HG02981 (cell line): ENCODE data around the gene SLC26A2.

Experiments
- ATAC-seq: cut with Tn5 transposase; IDR thresholded peaks from one replicate; pipeline ENCODE4 v1.9.1; 2021; ENCODE audit warnings: mild to moderate bottlenecking, moderate library complexity; ENCODE audit not compliant: unreplicated experiment

The SLC26A2 gene

DNA sequence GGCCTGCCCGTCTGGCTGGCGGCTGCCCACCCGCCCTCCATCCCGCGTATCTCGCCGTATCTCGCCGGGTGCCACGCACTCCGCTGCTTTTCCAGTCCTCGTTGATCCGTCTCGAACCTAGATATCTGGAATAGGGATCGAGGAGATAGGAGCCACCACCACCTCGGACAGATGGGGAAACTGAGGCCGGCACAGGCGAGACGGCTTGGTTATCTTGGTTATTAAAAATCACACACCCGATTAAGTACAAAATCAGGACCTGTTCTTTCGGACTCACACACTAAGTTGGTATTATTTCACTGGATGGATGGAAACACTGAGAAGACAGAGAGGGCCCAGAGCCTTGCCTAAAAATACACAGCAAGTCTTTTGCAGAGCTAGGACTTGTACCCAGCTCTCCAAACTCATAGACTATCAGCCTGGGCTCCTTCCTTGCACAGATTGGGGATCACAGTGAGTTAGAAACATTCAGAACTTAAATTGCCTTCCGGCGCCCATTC lies 678 bp downstream of the SLC26A2 start:
- no peak for ATAC-seq

GRCh38 chr5:149961957-149962409 lies 1.4 kb downstream of the SLC26A2 start:
- ATAC-seq, result no peak

GRCh38 chr5:149962601-149963300 lies 2.2 kb downstream of the SLC26A2 start:
- no peak for ATAC-seq

- ATAC-seq, result no peak
Observed at GRCh38 chr5:149963729-149964128, 3.2 kb downstream of the SLC26A2 start.

DNA sequence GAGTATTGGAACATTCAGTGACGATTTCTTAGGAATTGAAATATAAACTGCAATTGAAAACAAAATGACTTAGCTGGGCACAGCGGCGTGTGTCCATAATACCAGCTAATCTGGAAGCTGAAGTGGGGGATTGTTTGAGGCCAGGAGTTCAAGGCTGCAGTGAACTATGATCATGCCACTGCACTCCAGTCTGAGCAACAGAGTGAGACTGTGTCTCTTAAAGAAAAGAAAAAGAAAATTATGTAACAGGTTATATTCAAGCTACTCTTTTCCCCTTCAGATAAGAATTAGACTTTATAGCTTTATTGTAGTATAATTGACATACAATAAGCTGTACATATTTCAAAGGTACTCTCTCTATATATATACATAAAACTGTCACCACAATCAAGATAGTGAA lies 6.4 kb downstream of the SLC26A2 start:
- ATAC-seq, result no peak

DNA sequence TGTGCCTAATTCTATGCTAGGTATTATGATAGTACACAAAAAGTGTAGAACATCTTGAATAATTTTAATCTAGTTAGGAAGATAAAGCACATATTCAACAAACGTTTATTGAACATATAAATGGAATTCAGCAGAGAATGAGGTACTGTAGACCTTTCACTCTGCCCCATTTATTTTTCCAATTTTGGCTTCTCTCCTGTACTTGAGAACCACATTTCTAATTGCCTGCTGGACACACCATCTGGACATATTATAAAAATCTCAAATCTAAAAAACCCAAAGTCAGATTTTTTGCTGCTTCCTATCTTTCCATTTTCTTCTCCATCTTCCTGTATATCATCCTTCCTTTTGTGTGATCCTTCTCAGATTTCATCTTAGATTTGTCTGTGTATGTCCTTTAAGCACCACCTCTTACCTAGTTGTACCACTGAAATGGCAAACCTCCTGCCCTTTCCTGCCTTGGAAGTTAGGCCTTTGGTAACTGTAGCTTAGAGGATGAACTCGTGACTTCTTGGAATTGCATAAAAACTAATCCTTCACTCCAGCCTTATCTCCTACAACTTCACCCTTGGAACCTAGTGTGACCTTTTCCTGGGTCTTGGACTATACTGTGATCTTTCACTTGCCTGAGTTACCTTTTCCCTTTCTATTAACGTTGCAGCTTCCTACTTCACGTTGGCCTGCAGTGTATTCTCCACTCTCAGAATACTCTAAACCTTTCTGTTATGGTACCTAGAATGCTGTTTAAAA lies 8.8 kb downstream of the SLC26A2 start:
- ATAC-seq, result no peak

GRCh38 chr5:149975409-149975808 lies 14.9 kb downstream of the SLC26A2 start:
- no peak for ATAC-seq

DNA sequence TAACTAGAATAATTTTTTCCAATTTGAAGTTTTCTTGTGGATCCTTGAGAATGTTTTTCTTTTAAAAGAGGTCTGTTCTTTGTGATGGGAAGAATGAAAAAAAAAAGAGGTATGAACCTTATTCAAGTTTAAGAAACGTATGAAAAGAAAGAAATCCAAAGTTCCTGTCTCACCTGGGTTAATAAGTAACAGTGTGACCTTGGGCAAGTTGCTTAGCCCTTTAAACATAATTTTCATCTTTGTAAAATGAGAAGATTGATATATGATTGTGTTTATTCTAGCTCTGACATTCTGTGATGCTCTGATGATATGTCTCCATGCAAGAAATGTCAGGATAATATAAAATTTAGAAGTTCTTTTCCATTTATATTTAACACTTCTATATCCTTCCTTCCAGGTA lies 19.3 kb downstream of the SLC26A2 start:
- no peak for ATAC-seq

DNA sequence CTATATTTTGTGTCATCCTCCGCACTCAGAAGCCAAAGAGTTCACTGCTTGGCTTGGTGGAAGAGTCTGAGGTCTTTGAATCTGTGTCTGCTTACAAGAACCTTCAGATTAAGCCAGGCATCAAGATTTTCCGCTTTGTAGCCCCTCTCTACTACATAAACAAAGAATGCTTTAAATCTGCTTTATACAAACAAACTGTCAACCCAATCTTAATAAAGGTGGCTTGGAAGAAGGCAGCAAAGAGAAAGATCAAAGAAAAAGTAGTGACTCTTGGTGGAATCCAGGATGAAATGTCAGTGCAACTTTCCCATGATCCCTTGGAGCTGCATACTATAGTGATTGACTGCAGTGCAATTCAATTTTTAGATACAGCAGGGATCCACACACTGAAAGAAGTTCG lies 20.6 kb downstream of the SLC26A2 start:
- ATAC-seq, result no peak

DNA sequence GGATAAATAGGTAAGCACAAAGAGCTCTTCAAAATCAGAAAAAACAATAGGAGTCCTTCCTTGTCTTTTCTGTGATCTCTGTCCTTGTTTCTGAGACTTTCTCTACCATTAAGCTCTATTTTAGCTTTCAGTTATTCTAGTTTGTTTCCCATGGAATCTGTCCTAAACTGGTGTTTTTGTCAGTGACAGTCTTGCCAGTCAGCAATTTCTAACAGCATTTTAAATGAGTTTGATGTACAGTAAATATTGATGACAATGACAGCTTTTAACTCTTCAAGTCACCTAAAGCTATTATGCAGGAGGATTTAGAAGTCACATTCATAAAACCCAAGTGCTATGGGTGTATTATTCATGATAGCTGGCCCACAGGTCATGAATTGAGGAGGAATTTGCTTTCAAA lies 21.9 kb downstream of the SLC26A2 start:
- no peak for ATAC-seq

DNA sequence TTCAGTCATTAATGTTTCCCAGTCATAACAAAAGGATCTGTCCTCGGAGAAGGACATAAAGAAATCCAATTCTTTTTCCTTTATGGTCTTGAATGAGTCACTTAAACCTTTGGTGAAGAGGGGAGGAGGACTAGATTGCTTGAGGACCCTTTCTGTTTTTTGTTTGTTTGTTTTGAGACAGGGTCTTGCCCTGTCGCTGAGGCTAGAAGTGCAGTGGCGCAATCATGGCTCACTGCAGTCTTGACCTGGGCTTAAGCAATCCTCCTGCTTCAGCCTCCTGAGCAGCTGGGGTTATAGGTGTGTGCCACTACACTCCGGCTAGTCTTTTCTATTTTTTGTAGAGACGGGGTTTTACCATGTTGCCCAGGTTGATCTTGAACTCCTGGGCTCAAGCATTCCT lies 27.6 kb downstream of the SLC26A2 start:
- ATAC-seq, result no peak

DNA sequence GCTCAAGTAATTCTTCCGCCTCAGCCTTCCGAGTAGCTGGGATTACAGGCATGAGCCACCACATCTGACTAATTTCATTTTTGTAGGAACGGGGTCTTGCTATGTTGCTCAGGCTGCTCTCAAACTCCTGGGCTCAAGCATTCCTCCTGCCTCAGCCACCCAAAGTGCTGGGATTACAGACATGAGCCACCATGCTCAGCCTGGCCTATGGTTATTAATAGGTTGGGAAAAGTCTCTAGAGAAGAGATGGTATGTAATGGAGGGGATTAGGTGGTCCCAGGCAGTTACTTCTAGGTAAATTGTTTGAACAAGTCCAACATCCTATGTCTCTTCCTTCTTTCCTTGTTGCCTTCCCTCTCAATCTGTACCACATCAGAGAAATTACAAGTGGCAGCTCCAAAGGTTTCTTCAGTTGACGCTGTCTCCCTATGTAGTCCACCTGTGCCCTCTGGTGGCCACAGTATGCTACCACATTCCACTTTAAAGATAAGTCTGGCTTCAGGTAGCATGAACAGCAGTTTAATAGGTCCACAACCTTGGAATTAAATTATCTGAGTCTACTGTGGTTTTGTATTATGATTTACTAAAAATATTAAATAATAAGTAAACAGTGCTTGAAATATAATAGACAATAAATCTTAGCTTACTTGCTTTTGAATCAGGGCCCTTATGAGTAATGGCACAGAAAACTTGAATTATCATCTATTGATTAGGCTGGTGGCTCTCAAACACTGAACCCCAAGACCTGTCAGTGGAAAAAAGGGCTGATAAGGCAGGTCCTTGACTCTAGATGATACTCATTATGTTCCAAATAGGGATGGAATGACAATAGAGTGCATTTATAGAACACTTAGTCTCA lies 30.2 kb downstream of the SLC26A2 start:
- ATAC-seq, result no peak

GRCh38 chr5:149993471-149993870 lies 32.9 kb downstream of the SLC26A2 start:
- no peak for ATAC-seq

- no peak for ATAC-seq
Observed at GRCh38 chr5:149995385-149996204, 35.0 kb downstream of the SLC26A2 start.

DNA sequence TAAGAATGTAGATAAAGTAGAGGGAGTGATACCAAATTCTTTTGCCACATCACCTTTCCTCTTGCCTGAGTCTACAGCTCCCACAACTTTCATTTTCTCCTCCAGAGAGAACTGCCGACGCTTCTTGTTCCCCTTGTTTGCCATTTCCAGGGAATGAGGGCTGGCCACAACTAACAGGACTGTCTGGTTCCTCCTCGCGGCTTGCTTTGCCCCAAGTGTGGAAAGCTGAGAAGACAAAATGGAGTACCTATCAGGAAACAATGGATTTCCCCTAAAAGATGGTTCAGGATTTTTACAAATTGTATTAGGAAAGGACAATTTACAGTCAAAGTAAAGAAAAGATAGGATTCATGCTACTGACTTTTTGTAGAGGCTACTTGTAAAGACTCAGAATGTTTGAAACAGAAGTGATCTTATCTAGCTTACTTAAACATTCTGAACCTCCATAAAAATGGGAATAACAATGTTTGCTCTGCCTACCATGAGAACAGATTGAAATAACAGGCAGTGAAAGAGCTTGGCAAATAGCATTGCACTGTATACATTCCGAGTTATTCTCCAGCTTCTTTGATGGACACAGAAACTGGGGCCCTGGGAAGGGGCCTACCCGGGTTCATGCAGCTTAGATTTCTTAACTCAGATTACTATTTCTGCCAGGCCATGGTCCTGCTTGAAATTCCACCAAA lies 35.8 kb downstream of the SLC26A2 start:
- no peak for ATAC-seq

DNA sequence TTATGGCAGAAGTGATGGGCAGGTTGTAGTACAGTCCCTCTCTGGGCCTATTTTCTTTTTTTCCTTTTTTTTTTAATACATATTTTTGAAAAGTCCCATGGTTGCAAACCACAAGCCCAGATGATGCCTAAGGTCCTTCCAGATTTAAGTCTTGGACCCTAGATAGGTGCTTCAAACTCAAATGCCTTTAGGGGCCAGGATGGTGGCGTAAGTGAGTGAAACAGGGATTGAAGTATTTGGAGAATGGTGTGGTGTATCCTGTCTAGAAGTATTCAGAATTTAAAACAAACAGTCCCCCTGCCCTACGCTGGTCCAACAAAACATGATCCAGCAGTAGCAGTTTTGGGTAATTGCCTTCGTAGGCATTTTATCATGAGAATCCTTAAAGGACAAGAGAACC lies 37.7 kb downstream of the SLC26A2 start:
- ATAC-seq, result no peak

DNA sequence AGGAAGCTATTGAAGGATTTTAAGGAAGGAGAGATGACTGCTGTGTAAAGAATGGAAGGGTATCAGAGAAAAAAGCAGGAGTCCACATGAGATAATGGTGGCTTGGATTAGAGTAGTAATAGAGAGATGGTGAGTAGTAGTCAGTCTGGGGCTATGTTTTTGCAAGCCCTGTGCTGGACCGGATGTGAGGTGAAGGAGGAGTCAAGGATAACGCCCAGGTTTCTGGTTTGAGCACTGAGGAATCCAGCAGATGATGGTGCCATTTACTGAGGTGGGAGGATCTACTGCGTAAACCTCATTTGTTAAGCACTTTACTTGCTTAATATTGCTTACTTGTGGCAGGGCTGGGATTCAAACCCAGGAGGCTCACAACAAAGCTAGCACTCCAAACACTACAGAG lies 38.8 kb downstream of the SLC26A2 start:
- ATAC-seq, result no peak

DNA sequence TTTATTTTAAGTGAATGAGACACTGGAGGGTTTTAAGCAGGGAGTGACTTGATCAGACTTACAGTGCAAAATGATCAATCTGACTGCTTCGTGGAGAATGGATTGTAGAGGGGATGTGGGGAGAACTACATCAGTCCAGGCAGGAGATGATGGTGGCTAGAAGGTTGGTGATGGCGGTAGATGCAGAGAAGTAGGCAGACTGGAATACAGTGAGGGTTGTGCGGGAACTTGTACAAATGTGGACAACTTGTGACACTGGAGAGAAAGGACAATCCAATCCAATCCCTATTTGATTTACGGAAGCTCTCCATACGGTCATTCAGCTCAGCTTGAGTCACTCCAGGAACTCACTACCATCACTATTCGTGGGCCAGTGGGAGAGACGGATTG lies 39.3 kb downstream of the SLC26A2 start:
- no peak for ATAC-seq

DNA sequence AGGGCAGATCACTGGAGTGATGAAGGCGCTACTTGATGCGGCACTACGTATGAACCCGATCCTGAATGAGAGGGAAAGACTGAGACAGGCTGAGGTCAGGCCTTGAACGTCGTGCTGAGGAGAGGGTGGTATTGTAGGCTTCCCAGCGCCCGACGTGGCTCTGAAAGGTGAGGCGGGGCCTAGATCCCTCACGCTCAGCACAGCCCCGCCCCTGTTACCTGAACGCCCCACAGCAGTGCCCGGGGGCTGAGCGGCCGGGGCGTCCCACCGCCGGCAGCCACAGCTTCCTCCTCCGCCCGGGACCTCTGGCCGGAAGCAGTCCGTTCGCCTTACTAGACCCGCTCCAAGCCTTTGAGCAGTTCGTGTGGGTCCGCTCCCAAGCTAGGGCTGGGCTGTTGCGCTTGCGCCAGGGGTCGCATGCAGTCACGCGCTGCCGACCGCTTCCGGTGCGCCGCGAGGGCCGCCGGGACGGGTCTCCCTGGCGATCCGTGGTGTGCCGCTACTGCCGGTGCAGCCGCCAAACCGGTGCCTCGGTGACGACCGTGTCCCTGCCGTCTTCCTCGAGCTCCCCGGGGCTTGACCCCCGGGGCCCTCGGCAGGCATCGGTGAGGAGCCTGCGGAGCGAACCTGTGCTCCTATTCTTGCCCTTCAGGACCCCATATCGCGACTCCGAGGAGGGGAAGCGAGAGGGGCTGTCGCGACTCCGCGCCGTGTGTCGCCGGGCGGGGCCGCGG lies 39.9 kb downstream of the SLC26A2 start, which contains the start of the genes HMGXB3 and TIGD6:
Gene HMGXB3 (plus strand): TSS at position 484 of the 734 bp plus-strand sequence. CDS start 4,114 bp downstream, outside the sequence.
Gene TIGD6 (minus strand): TSS at position 399 of the 734 bp plus-strand sequence. CDS start 4,306 bp downstream, outside the sequence.
- peak; percentile 86 for ATAC-seq
